OCI-LY1 (cell line): ENCODE measurements around the gene NR2F1.

Source experiments
- EZH2 ChIP-seq: fragments of 200-600 bp; sonication (generic), shearing (Covaris generic); IDR thresholded peaks from 2 replicates; pipeline ENCODE4 v1.8.0; 2017; ENCODE audit warnings: borderline replicate concordance, mixed run types, mild to moderate bottlenecking, antibody characterized with exemption, low read length, moderate library complexity, mixed read lengths
- TF ChIP-seq, protein P1 (sequence below): fragments of 200-600 bp; sonication (generic), shearing (Covaris generic); IDR thresholded peaks from 2 replicates; pipeline ENCODE4 v1.5.1; 2017; ENCODE audit warnings: mild to moderate bottlenecking, antibody characterized with exemption, low read length, moderate library complexity, mixed read lengths

DNA sequence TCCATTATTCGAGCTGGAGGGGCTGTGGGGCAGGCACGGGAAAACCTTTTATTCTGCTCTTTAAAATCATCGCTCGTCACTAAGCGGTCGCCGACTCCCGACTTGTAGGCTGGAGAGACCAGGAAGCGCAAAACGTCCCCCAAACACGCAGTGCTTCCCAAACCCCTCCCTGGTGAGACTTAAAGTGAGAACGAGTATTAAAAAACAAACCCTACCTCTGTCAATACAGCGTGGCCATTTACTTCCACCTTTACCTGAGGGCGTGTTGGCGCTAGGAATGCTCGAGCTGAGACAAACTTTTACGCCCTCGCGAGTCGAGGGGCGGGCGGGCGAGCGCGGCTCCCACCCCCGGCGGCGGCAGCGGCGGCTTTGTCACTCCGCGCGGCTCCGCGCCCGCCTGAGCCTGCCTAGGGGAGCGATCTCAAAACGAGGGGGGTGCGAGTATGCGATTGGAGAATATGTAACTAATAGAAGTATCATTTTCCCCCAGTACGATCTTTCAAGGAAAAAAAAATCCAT, 2.0 kb upstream of the NR2F1 start, which contains the start of gene NR2F1-AS1:
- TF ChIP-seq, protein P1, sequence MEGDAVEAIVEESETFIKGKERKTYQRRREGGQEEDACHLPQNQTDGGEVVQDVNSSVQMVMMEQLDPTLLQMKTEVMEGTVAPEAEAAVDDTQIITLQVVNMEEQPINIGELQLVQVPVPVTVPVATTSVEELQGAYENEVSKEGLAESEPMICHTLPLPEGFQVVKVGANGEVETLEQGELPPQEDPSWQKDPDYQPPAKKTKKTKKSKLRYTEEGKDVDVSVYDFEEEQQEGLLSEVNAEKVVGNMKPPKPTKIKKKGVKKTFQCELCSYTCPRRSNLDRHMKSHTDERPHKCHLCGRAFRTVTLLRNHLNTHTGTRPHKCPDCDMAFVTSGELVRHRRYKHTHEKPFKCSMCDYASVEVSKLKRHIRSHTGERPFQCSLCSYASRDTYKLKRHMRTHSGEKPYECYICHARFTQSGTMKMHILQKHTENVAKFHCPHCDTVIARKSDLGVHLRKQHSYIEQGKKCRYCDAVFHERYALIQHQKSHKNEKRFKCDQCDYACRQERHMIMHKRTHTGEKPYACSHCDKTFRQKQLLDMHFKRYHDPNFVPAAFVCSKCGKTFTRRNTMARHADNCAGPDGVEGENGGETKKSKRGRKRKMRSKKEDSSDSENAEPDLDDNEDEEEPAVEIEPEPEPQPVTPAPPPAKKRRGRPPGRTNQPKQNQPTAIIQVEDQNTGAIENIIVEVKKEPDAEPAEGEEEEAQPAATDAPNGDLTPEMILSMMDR = no peak
- TF ChIP-seq EZH2 = no peak
